ENCODE data around the gene PATJ. TPM values are rescaled to one million over a fixed set of nuclear protein-coding genes. Genes with fewer than 3 reads are reported as not detected.

PATJ gene
- total RNA-seq, 1 experiment from 2014 or later = 48.8 TPM

DNA sequence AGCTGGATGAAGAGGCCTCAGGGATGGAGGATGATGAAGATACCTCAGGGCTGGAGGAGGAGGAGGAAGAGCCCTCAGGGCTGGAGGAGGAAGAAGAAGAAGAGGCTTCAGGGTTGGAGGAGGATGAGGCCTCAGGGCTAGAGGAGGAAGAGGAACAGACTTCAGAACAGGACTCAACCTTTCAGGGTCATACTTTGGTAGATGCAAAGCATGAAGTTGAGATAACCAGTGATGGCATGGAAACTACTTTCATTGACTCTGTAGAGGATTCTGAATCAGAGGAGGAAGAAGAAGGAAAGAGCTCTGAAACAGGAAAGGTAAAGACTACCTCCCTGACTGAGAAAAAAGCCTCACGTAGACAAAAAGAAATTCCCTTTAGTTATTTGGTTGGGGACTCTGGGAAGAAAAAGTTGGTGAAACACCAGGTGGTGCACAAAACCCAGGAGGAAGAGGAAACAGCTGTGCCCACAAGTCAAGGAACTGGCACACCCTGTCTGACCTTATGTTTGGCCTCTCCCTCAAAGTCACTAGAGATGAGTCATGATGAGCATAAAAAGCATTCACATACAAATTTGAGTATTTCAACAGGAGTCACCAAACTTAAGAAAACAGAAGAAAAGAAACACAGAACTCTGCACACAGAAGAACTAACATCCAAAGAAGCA lies 467.8 kb downstream of the PATJ start:
- TF ChIP-seq, protein P1, sequence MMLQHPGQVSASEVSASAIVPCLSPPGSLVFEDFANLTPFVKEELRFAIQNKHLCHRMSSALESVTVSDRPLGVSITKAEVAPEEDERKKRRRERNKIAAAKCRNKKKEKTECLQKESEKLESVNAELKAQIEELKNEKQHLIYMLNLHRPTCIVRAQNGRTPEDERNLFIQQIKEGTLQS (IDR thresholded peaks at IDR 0.05) = no peak
- peak; percentile 28; the same call in 1 of the 2 replicates for TF ChIP-seq RAD21 (IDR thresholded peaks at IDR 0.05; ENCODE audit: low read depth)
- no peaks in the 10 kb centered on the region for H3K36me3 ChIP-seq (ENCODE audit: control insufficient read depth in 1 of 2, insufficient read depth in 2 of 2, low read length in 2 of 2)
- no TSS peak for BruUV-seq (replicated peaks)
- peaks cover 0 to 6% of the 10 kb centered on the region in 2 experiments; a peak in 2 of 4 replicates for H3K4me1 ChIP-seq (ENCODE audit: control insufficient read depth in 1 of 2, insufficient read depth in 2 of 2, low read length in 2 of 2)
- DNase-seq (ENCODE audit: low read depth, low spot score) = no peak
- ChIA-PET CTCF (no interaction called here), RAD21 (ENCODE audit: low non-redundant PET in 1 of 2, low total read pairs in 2 of 2, uncharacterized antibody in 2 of 2, unreplicated experiment in 2 of 2) (no interaction called here), POLR2A (no interaction called here)
- no peak for ATAC-seq
- H3K79me2 ChIP-seq (ENCODE audit: insufficient read depth, low read length) = no peaks in the 10 kb centered on the region
- intact Hi-C loops (cut with micrococcal nuclease) = no loop called here
- no peaks in the 10 kb centered on the region for H3K27me3 ChIP-seq (ENCODE audit: insufficient read depth, low read length)
- no peak overlapping the region for H3K4me3 ChIP-seq (replicated peaks in 1 of 2; ENCODE audit: low read depth in 1 of 2, low read length in 2 of 2)
- H3K4me2 ChIP-seq (ENCODE audit: low read length) = no peak overlapping the region
- H3K9me2 ChIP-seq (ENCODE audit: insufficient read depth) = no peaks in the 10 kb centered on the region
- no peaks in the 10 kb centered on the region for H4K20me1 ChIP-seq (ENCODE audit: insufficient read depth)
- no peak overlapping the region for H3K9ac ChIP-seq (ENCODE audit: low read length)
- no peak overlapping the region for H2AFZ ChIP-seq (ENCODE audit: low read depth, low read length, poor library complexity, severe bottlenecking)
- H3K9me3 ChIP-seq (ENCODE audit: control insufficient read depth in 1 of 2, insufficient read depth in 1 of 2, low read depth in 1 of 2, low read length in 2 of 2) = peaks cover 4 to 16% of the 10 kb centered on the region in 2 experiments; a peak in 3 of 4 replicates
- H3K27ac ChIP-seq (ENCODE audit: low read depth, low read length) = no peak overlapping the region

DNA sequence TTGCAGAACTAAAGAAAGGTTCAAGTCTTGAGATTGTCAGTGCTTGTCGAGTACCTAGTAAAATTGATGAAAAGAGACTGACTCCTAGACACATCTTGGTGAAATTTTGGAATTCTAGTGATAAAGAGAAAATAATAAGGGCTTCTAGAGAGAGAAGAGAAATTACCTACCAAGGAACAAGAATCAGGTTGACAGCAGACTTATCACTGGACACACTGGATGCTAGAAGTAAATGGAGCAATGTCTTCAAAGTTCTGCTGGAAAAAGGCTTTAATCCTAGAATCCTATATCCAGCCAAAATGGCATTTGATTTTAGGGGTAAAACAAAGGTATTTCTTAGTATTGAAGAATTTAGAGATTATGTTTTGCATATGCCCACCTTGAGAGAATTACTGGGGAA lies 468.7 kb downstream of the PATJ start:
- Histone ChIP-seq H4K20me1 (ENCODE audit: insufficient read depth) (no peaks in the 10 kb centered on the region), H2AFZ (ENCODE audit: low read depth, low read length, poor library complexity, severe bottlenecking) (no peak overlapping the region), H3K36me3 (ENCODE audit: control insufficient read depth in 1 of 2, insufficient read depth in 2 of 2, low read length in 2 of 2) (no peaks in the 10 kb centered on the region), H3K4me2 (ENCODE audit: low read length) (no peak overlapping the region), H3K79me2 (ENCODE audit: insufficient read depth, low read length) (no peaks in the 10 kb centered on the region), H3K4me3 (replicated peaks in 1 of 2; ENCODE audit: low read depth in 1 of 2, low read length in 2 of 2) (no peak overlapping the region), H3K9me2 (ENCODE audit: insufficient read depth) (no peaks in the 10 kb centered on the region), H3K4me1 (ENCODE audit: control insufficient read depth in 1 of 2, insufficient read depth in 2 of 2, low read length in 2 of 2) (peaks cover 0 to 6% of the 10 kb centered on the region in 2 experiments; a peak in 2 of 4 replicates), H3K9ac (ENCODE audit: low read length) (no peak overlapping the region), H3K27ac (ENCODE audit: low read depth, low read length) (no peak overlapping the region), H3K27me3 (ENCODE audit: insufficient read depth, low read length) (no peaks in the 10 kb centered on the region), H3K9me3 (ENCODE audit: control insufficient read depth in 1 of 2, insufficient read depth in 1 of 2, low read depth in 1 of 2, low read length in 2 of 2) (peaks cover 4 to 16% of the 10 kb centered on the region in 2 experiments; a peak in 3 of 4 replicates)
- intact Hi-C loops (cut with micrococcal nuclease) = no loop called here
- RAD21 ChIA-PET (ENCODE audit: low non-redundant PET in 1 of 2, low total read pairs in 2 of 2, uncharacterized antibody in 2 of 2, unreplicated experiment in 2 of 2) = no interaction called here
- TF ChIP-seq POLR2AphosphoS5 (IDR thresholded peaks at IDR 0.05; ENCODE audit: low read depth, low read length) (no peak), CBX3 (IDR thresholded peaks at IDR 0.05; ENCODE audit: low read depth) (peak; percentile 87)
- BruUV-seq (replicated peaks) = no TSS peak
- no peak for DNase-seq (ENCODE audit: low read depth, low spot score)
- no peak for ATAC-seq
- CTCF ChIA-PET = no interaction called here
- POLR2A ChIA-PET = no interaction called here
